ENCODE data around the gene DCLK1. TPM values are rescaled to one million over a fixed set of nuclear protein-coding genes. Genes with fewer than 3 reads are reported as not detected.
A peak's percentile ranks its signal among the peaks of the same experiment; 100 is the strongest.

DCLK1 gene
- total and polyA plus RNA-seq, 2 experiments from 2014 or later = 0.48 to 0.65 TPM

- Histone ChIP-seq H3K4me2 (ENCODE audit: unreplicated experiment) (no peak overlapping the region), H3K36me3 (ENCODE audit: low read depth) (no peaks in the 10 kb centered on the region), H3K27ac (no peak overlapping the region), H2AFZ (peak overlapping the region; percentile 35; the same call in 1 of the 2 replicates), H3K79me2 (ENCODE audit: insufficient read depth) (no peaks in the 10 kb centered on the region), H3F3A (ENCODE audit: insufficient read depth) (no peaks in the 10 kb centered on the region), H3K9me3 (ENCODE audit: low read depth) (no peaks in the 10 kb centered on the region), H3K4me3 (no peak overlapping the region), H3K27me3 (replicated peaks; ENCODE audit: insufficient read depth) (no peaks in the 10 kb centered on the region), H3K9me2 (ENCODE audit: insufficient read depth) (no peaks in the 10 kb centered on the region; the same call in 1 of the 2 replicates), H3K4me1 (ENCODE audit: insufficient read depth) (no peaks in the 10 kb centered on the region), H3K9ac (no peak overlapping the region), H4K20me1 (ENCODE audit: insufficient read depth) (no peaks in the 10 kb centered on the region)
- in situ Hi-C loops (cut with MboI) = no loop called here
- WGBS, 2 experiments (ENCODE audit: low coverage in 1 of 2, low lambda C conversion rate in 2 of 2, missing lambda C conversion rate in 2 of 2) = 41 to 43% methylated on average over 3 of the region's 3 CpGs
- TF ChIP-seq EZH2 (IDR thresholded peaks at IDR 0.05; ENCODE audit: insufficient read depth, poor library complexity, severe bottlenecking) (no peak), EZH2phosphoT487 (IDR thresholded peaks at IDR 0.05; ENCODE audit: insufficient read depth, low read depth) (no peak)
- no peak for DNase-seq
Measured at GRCh38 chr13:35848336-35849255, 282.6 kb downstream of the DCLK1 start.

- in situ Hi-C loops (cut with MboI) = no loop called here
- Histone ChIP-seq H3K9ac (no peak overlapping the region), H3K4me3 (no peak overlapping the region), H3K79me2 (ENCODE audit: insufficient read depth) (no peaks in the 10 kb centered on the region), H3F3A (ENCODE audit: insufficient read depth) (peaks cover 4% of the 10 kb centered on the region), H4K20me1 (ENCODE audit: insufficient read depth) (no peaks in the 10 kb centered on the region), H3K36me3 (ENCODE audit: low read depth) (no peaks in the 10 kb centered on the region), H2AFZ (no peak overlapping the region), H3K4me1 (ENCODE audit: insufficient read depth) (peaks cover 17% of the 10 kb centered on the region), H3K27me3 (replicated peaks; ENCODE audit: insufficient read depth) (no peaks in the 10 kb centered on the region), H3K27ac (no peak overlapping the region), H3K9me2 (ENCODE audit: insufficient read depth) (no peaks in the 10 kb centered on the region; the same call in 1 of the 2 replicates), H3K4me2 (ENCODE audit: unreplicated experiment) (no peak overlapping the region), H3K9me3 (ENCODE audit: low read depth) (no peaks in the 10 kb centered on the region)
- DNase-seq = no peak
- TF ChIP-seq EZH2 (IDR thresholded peaks at IDR 0.05; ENCODE audit: insufficient read depth, poor library complexity, severe bottlenecking) (no peak), EZH2phosphoT487 (IDR thresholded peaks at IDR 0.05; ENCODE audit: insufficient read depth, low read depth) (no peak)
Measured at GRCh38 chr13:35843272-35843671, 287.9 kb downstream of the DCLK1 start.

GRCh38 chr13:35841060-35841521 lies 290.1 kb downstream of the DCLK1 start:
- Histone ChIP-seq H3K4me2 (ENCODE audit: unreplicated experiment) (no peak overlapping the region), H3K9me3 (ENCODE audit: low read depth) (no peaks in the 10 kb centered on the region), H3K27ac (no peak overlapping the region), H3K4me3 (no peak overlapping the region), H2AFZ (no peak overlapping the region), H3K4me1 (ENCODE audit: insufficient read depth) (peaks cover 25% of the 10 kb centered on the region), H3K9ac (no peak overlapping the region), H3K79me2 (ENCODE audit: insufficient read depth) (no peaks in the 10 kb centered on the region), H3F3A (ENCODE audit: insufficient read depth) (peaks cover 8% of the 10 kb centered on the region), H3K27me3 (replicated peaks; ENCODE audit: insufficient read depth) (no peaks in the 10 kb centered on the region), H3K9me2 (ENCODE audit: insufficient read depth) (no peaks in the 10 kb centered on the region; the same call in 1 of the 2 replicates), H4K20me1 (ENCODE audit: insufficient read depth) (no peaks in the 10 kb centered on the region), H3K36me3 (ENCODE audit: low read depth) (no peaks in the 10 kb centered on the region)
- in situ Hi-C loops (cut with MboI) = no loop called here
- TF ChIP-seq EZH2 (IDR thresholded peaks at IDR 0.05; ENCODE audit: insufficient read depth, poor library complexity, severe bottlenecking) (no peak), EZH2phosphoT487 (IDR thresholded peaks at IDR 0.05; ENCODE audit: insufficient read depth, low read depth) (no peak)
- 85 to 90% methylated on average over 4 of the region's 4 CpGs for WGBS, 2 experiments (ENCODE audit: low coverage in 1 of 2, low lambda C conversion rate in 2 of 2, missing lambda C conversion rate in 2 of 2)
- DNase-seq = no peak

GRCh38 chr13:35839806-35840205 lies 291.4 kb downstream of the DCLK1 start:
- Histone ChIP-seq H3K4me3 (no peak overlapping the region), H3K9me2 (ENCODE audit: insufficient read depth) (no peaks in the 10 kb centered on the region; the same call in 1 of the 2 replicates), H3F3A (ENCODE audit: insufficient read depth) (peaks cover 8% of the 10 kb centered on the region), H3K9me3 (ENCODE audit: low read depth) (no peaks in the 10 kb centered on the region), H3K79me2 (ENCODE audit: insufficient read depth) (no peaks in the 10 kb centered on the region), H3K4me1 (ENCODE audit: insufficient read depth) (peaks cover 25% of the 10 kb centered on the region), H3K36me3 (ENCODE audit: low read depth) (no peaks in the 10 kb centered on the region), H4K20me1 (ENCODE audit: insufficient read depth) (no peaks in the 10 kb centered on the region), H2AFZ (no peak overlapping the region), H3K4me2 (ENCODE audit: unreplicated experiment) (no peak overlapping the region), H3K27me3 (replicated peaks; ENCODE audit: insufficient read depth) (no peaks in the 10 kb centered on the region), H3K9ac (no peak overlapping the region), H3K27ac (no peak overlapping the region)
- 98 to 99% methylated on average over 5 of the region's 5 CpGs for WGBS, 2 experiments (ENCODE audit: low coverage in 1 of 2, low lambda C conversion rate in 2 of 2, missing lambda C conversion rate in 2 of 2)
- TF ChIP-seq EZH2phosphoT487 (IDR thresholded peaks at IDR 0.05; ENCODE audit: insufficient read depth, low read depth) = no peak
- TF ChIP-seq EZH2 (IDR thresholded peaks at IDR 0.05; ENCODE audit: insufficient read depth, poor library complexity, severe bottlenecking) = no peak
- DNase-seq = no peak
- in situ Hi-C loops (cut with MboI) = no loop called here
